Fibroblast of lung (primary cell): ENCODE results near the gene GNG3. TPM values are rescaled to one million over a fixed set of nuclear protein-coding genes. Genes with fewer than 3 reads are reported as not detected.
A peak's percentile ranks its signal among the peaks of the same experiment; 100 is the strongest.

Experiments
- DNase-seq, 2 donors: peaks; one replicate each; pipeline versions ENCODE4 v3.0.0 to v3.0.0-alpha.2; 2010; ENCODE audit warnings: low read depth in 2 of 2
- H2AFZ ChIP-seq: 2 replicates; pipeline ENCODE4 v1.5.1; 2012; ENCODE audit warnings: low read length, control low read depth, inconsistent platforms
- H3K27ac ChIP-seq: 2 replicates; pipeline ENCODE4 v1.5.1; 2011; ENCODE audit warnings: low read length, control low read depth; ENCODE audit not compliant: insufficient read depth
- H3K27me3 ChIP-seq: 2 replicates; pipeline ENCODE4 v1.5.1; 2011; ENCODE audit warnings: mild to moderate bottlenecking, low read length; ENCODE audit not compliant: control insufficient read depth, insufficient read depth
- H3K36me3 ChIP-seq: 2 replicates; pipeline ENCODE4 v1.5.1; 2011; ENCODE audit warnings: low read length; ENCODE audit not compliant: control insufficient read depth, insufficient read depth
- H3K4me1 ChIP-seq: 2 replicates; pipeline ENCODE4 v1.5.1; 2011; ENCODE audit warnings: low read length; ENCODE audit not compliant: control insufficient read depth, insufficient read depth; ENCODE audit errors: extremely low read depth
- H3K4me2 ChIP-seq: 2 replicates; pipeline ENCODE4 v1.5.1; 2011; ENCODE audit warnings: low read length, control low read depth; ENCODE audit not compliant: insufficient read depth; ENCODE audit errors: extremely low read depth
- H3K4me3 ChIP-seq, 4 experiments: fragments of 200-600 bp in 1 of 4; sonication (generic) in 1 of 4; replicated peaks in 1 of 4; 2 replicates each; pipeline ENCODE4 v1.5.1; 2011 to 2016; ENCODE audit warnings: low read length in 4 of 4, low read depth in 3 of 4, mild to moderate bottlenecking in 3 of 4, control low read depth in 2 of 4, inconsistent platforms in 1 of 4, mixed read lengths in 1 of 4; ENCODE audit not compliant: insufficient read depth in 1 of 4; ENCODE audit errors: control extremely low read depth in 1 of 4
- H3K79me2 ChIP-seq: 2 replicates; pipeline ENCODE4 v1.5.1; 2012; ENCODE audit warnings: mild to moderate bottlenecking, low read length, inconsistent platforms; ENCODE audit not compliant: control insufficient read depth, insufficient read depth
- H3K9ac ChIP-seq: 2 replicates; pipeline ENCODE4 v1.5.1; 2011; ENCODE audit warnings: mild to moderate bottlenecking, low read length, control low read depth; ENCODE audit not compliant: insufficient read depth
- H3K9me3 ChIP-seq: 2 replicates; pipeline ENCODE4 v1.5.1; 2012; ENCODE audit warnings: low read depth, low read length; ENCODE audit not compliant: control insufficient read depth, insufficient read depth
- H4K20me1 ChIP-seq: 2 replicates; pipeline ENCODE4 v1.5.1; 2011; ENCODE audit warnings: low read length; ENCODE audit not compliant: control insufficient read depth, insufficient read depth; ENCODE audit errors: extremely low read depth
- CTCF ChIP-seq, 2 donors: IDR thresholded peaks in 1 of 2; conservative IDR thresholded peaks in 1 of 2; 1 replicate in 1 of 2; 2 replicates in 1 of 2; pipeline ENCODE4 v1.5.1; 2011 to 2012; ENCODE audit warnings: low read length in 2 of 2, control low read depth in 1 of 2, inconsistent platforms in 1 of 2, low read depth in 1 of 2, mild to moderate bottlenecking in 1 of 2
- EZH2 ChIP-seq: IDR thresholded peaks from 2 replicates; pipeline ENCODE4 v1.5.1; 2012; ENCODE audit warnings: low read length, control low read depth, mild to moderate bottlenecking; ENCODE audit errors: missing control alignments
- polyA plus RNA-seq, 2 donors: library from polyadenylated mRNA; depleted of rRNA in 1 of 2; stranded (reverse) in 1 of 2; unstranded in 1 of 2; fragments of >200 nt; gene quantifications; 2 replicates each; pipeline ENCODE4 v1.2.1, GENCODE V29; 2011 to 2012; ENCODE audit warnings: missing spikeins in 1 of 2
- total RNA-seq: library from RNA; depleted of rRNA; stranded (reverse); fragments of >200 nt; gene quantifications from 2 replicates; pipeline ENCODE4 v1.2.1, GENCODE V29; 2014

Gene GNG3
- total and polyA plus RNA-seq, 2 donors (not counting 1 experiment from before 2014, with no cell fraction given): not detected

DNA sequence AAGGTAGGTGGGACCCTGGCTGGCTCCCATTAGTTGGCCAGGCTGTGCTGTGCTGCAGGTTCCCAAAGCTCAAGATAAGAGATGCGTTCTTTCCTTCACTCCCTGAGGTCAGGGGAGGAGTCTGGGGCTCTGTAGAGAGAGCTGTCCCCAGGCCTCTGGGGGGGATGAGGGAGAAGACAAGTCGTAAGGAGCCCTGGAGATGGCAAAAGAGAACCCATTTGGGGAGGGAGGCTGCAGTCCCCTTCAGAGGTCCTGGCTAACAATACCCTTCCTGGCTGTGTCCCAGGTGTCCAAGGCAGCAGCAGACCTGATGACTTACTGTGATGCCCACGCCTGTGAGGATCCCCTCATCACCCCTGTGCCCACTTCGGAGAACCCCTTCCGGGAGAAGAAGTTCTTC, 916 bp downstream of the GNG3 start:
- TF ChIP-seq EZH2 (no peak), CTCF (conservative IDR thresholded peaks at IDR 0.05 in 1 of 2, IDR thresholded peaks at IDR 0.05 in 1 of 2; ENCODE audit: low read depth in 1 of 2, low read length in 2 of 2) (no peak)
- Histone ChIP-seq H2AFZ (no peak overlapping the region), H3K27ac (peak overlapping the region; percentile 93), H3K4me2 (peak overlapping the region; percentile 95), H3K36me3 (peaks cover 13% of the 10 kb centered on the region), H3K79me2 (no peaks in the 10 kb centered on the region), H3K9me3 (no peaks in the 10 kb centered on the region), H4K20me1 (no peaks in the 10 kb centered on the region), H3K27me3 (no peaks in the 10 kb centered on the region), H3K4me1 (peaks cover 24% of the 10 kb centered on the region), H3K9ac (no peak overlapping the region), H3K4me3 (peak overlapping the region in 1 of 4 experiments; percentile 63)
- DNase-seq: no peak

DNA sequence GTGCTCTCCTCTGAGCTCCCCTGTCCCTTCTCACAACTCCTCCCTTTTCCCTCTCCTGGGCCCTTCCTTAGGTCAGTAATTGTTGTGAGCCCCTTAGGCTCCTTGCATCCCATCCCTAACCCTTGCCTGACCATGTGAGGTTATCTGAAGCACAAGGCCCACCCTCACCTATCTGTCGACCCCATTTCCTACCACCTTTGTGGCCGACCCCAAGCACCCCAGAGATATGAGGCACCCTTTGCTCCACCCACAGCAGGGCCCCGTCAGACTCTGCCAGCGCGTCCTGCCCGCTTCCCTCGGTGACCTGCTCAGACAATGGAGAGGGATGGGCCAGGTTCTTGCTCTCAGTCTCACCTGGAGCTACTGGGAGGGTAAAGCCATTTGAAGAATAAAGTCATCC, 1.3 kb downstream of the GNG3 start:
- H3K4me1 ChIP-seq: peaks cover 25% of the 10 kb centered on the region
- H3K4me3 ChIP-seq: peak overlapping the region; percentile 25 to 66 (median 46)
- DNase-seq: no peak
- H4K20me1 ChIP-seq: no peaks in the 10 kb centered on the region
- H3K4me2 ChIP-seq: peak overlapping the region; percentile 95
- no peak for TF ChIP-seq CTCF (conservative IDR thresholded peaks at IDR 0.05 in 1 of 2, IDR thresholded peaks at IDR 0.05 in 1 of 2; ENCODE audit: low read depth in 1 of 2, low read length in 2 of 2)
- TF ChIP-seq EZH2: no peak
- H3K9me3 ChIP-seq: no peaks in the 10 kb centered on the region
- no peaks in the 10 kb centered on the region for H3K27me3 ChIP-seq
- no peaks in the 10 kb centered on the region for H3K79me2 ChIP-seq
- peak overlapping the region; percentile 93 for H3K27ac ChIP-seq
- peaks cover 13% of the 10 kb centered on the region for H3K36me3 ChIP-seq
- H3K9ac ChIP-seq: peak overlapping the region; percentile 5
- peak overlapping the region; percentile 32 for H2AFZ ChIP-seq

- H3K79me2 ChIP-seq: peaks cover 3% of the 10 kb centered on the region
- H3K4me1 ChIP-seq: peaks cover 26% of the 10 kb centered on the region
- peak overlapping the region; percentile 25 to 66 (median 48) for H3K4me3 ChIP-seq
- peak overlapping the region; percentile 95 for H3K4me2 ChIP-seq
- no peaks in the 10 kb centered on the region for H3K9me3 ChIP-seq
- peak overlapping the region; percentile 83 for H2AFZ ChIP-seq
- H3K9ac ChIP-seq: peak overlapping the region; percentile 59
- no peak for TF ChIP-seq EZH2
- TF ChIP-seq CTCF (conservative IDR thresholded peaks at IDR 0.05 in 1 of 2, IDR thresholded peaks at IDR 0.05 in 1 of 2; ENCODE audit: low read depth in 1 of 2, low read length in 2 of 2): no peak
- H3K27ac ChIP-seq: peak overlapping the region; percentile 93
- peaks cover 17% of the 10 kb centered on the region for H3K36me3 ChIP-seq
- H4K20me1 ChIP-seq: no peaks in the 10 kb centered on the region
- peak; percentile 97 to 98 for DNase-seq
- H3K27me3 ChIP-seq: no peaks in the 10 kb centered on the region
Measured at GRCh38 chr11:62709247-62710000, 1.9 kb downstream of the GNG3 start.
